ENCODE measurements around the gene CNIH1.
"Not testable (repeated sequence)": the region's sequence is repeated elsewhere in the genome, so short reads cannot be mapped to it uniquely, and the experiment has no call there.

The CNIH1 gene

GRCh38 chr14:54378893-54379292 is 62.3 kb downstream of the CNIH1 start:
- not testable (repeated sequence) for DNase-seq

GRCh38 chr14:54377501-54377900 is 63.7 kb downstream of the CNIH1 start:
- no peak for DNase-seq

- DNase-seq = no peak
Observed at GRCh38 chr14:54374117-54374884, 66.9 kb downstream of the CNIH1 start.

All from NCI-H226 (cell line).